ENCODE data around the gene VEPH1.

GRCh38 chr3:157387708-157388435, 115.3 kb downstream of the VEPH1 start:
- TF ChIP-seq CTCF (IDR thresholded peaks at IDR 0.05) (no peak), POLR2A (IDR thresholded peaks at IDR 0.05) (no peak)
